Measurements from ENCODE around the gene NSD2.
"Not testable (repeated sequence)": the region's sequence is repeated elsewhere in the genome, so short reads cannot be mapped to it uniquely, and the experiment has no call there.

The NSD2 gene

DNA sequence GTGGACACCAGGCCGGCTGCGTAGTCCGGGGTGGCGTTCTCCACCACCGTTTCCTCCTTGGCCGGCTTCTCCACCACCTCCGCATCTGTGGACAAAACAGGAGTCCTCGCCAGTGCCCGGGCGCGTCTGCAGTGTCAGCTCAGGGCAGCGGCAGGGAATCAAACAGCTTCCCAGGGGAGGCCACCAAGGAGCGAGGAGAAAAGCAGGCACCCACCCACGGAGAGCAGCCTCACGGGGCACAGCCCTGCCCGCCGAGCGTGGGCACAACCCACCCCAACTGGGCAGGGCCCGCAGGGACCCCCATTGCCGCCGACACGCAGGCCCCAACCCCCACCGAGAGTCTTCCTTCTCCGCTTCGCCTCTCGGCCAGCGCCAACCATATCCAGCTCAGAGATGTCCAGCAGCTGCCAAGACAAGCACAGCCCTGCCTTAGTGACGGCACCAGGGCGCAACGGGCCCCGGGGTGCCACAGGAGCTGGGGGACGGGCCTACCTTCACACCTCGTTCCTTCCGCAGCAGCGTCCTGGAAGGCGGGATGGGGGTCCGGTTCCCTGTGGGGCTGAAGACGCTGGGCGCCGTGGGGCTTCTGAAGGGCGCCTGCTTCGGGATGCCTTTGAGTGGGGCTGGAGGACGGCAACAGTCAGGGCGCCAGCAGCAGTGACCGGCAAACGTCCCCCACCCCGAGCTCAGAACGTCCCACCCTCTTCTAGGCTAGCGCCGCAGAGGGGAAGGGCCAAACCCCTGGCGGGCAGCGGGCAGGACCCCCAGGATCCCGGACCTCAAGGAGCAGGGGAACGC lies 114.8 kb downstream of the NSD2 start:
- DNase-seq (ENCODE audit: low read depth), result no peak

DNA sequence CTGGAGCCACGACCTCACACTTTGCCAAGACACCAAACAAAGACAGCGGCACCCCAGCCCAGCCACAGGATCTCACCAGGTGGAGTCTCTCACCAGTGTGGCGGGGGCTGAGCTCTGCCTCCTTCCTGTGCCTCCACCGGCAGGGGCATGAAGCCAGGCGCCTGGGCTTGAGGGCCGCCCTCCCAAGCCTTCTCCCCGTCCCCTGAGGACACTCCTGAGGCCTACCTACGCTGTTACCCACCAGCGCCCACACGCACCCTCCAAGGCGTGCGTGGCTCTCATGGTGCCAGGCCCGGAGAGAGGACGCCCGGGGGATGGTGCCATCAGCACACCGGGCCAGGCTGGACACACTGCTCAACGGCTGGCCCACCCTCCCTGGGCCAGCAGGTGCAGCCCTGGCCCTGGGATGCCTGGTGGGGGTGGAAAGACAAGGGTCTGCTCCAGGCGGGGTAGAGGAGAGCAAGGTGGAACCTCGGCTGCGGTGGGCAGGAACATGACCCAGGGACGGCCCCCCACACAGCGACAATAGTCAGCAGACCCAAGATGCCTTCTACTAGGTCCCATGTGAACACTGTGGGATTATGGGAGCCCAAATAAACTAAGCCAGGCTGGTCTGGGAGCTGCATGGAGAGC lies 115.5 kb downstream of the NSD2 start:
- DNase-seq (ENCODE audit: low read depth), result no peak

DNA sequence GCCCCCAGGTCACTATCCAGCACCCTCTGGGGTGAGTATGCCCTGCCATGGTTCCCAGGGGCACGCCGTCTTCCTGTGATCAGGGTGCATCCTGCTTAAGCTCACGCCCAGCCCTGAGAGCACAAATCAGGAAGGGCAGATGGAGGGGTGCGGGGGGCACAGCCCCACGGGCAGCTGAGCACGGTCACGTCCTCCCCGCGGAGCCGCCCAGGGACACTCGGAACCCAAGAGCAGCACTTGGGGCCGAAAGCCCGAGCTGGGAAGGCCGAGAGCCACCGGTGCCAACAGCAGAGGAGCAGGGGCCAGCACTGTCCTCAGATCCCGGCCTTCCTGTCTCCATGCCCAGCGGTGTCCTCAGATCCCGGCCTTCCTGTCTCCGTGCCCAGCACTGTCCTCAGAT lies 116.1 kb downstream of the NSD2 start:
- DNase-seq (ENCODE audit: low read depth), result no peak

DNA sequence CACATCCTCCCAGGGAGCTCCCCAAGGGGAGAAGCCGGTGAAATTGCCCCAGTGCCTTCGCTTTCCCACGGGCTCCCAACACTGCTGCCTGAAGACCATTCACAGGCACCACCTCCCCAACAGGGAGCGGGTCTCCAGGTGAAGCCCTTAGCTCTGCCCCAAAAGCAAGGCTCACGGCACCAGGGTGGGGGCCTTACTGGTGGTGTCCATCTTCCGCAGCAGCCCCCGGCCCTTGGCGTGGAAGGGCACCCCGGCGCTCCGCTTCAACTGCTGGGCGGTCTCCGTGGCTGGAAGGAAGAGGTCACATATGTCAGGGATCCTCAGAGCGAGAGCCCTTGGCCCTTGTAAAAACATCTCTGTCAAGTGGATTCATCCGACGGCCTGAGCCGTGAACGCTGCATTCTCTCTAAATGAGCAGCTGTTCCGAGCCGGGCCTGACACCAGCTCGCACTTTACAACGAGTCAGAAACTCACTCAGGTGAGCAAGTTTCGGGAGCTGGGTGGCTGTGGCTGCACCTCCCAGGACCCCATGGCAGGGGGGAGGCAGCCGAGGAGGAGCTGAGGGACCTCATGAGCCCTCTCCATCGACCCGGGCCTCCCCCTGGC lies 116.6 kb downstream of the NSD2 start:
- DNase-seq (ENCODE audit: low read depth), result no peak

DNA sequence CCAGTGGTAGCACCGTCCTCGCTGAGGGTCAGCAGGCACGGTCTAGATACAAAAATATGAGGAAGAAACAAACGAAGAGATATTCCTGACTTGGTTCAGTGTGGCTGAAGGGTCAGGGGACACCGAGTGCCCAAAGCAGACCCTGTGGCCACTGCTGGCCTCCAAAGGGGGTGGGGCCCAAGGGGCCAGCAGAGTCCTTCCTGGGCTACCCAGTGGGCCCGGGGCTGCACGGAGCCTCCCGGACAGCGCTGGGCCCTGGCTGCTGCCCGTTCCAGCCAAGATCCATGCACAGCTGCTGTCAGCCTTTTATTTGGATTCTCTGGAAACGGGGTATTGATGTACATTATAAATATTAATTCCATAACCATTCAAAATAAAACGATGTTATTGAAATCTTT lies 117.1 kb downstream of the NSD2 start:
- no peak for DNase-seq (ENCODE audit: low read depth)

DNA sequence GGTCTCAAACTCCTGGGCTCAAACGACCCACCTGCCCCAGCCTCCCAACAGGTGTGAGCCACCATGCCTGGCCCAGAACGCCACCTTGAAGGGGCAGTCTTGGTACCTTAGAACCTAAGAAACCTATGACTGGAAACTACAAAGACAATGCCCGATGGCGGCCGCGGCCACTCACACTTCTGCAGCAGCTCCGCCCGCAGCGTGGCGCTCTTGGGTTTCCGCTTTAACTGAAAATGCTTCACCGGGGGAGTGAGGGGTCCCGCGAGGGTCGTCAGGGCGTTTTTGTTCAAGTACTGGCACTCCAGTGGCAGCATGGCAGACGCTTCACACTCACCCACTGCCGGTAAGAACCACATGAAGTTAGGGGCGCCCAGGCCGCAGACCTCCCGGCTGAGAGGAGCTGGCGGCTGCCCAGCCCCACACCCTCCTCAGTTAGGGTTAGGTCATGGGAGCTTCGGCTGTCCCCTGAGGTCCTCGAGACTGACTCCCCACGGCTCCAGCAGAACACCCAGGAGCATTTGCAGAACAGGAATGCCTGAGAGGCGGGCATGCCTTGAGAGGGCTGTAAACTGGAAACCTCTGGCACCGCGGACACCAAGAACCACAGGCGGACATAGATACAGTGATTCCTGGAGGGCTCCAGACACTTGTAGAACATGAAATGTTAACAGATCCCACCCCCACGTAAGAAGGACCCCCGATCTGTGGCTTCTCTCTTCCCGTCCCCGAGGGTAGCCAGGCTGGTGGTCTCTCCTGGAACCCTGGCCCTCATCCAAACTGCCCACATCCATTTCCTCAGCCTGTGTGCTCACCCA lies 118.5 kb downstream of the NSD2 start:
- no peak for DNase-seq (ENCODE audit: low read depth)

DNA sequence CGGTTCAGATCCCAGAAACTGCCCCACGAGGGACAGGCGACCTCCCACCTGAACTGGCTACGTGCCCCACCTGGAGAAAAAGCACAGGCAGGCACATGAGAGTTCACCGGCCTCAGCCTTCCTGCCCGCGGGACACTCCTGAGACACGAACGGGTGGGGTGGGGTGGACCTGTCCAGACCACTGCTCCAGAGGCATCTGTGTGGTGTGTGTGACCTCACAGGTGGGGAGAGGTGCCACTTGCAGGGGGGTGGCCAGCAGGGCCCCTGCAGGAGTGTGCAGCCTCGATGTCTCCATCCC lies 119.1 kb downstream of the NSD2 start:
- no peak for DNase-seq (ENCODE audit: low read depth)

DNA sequence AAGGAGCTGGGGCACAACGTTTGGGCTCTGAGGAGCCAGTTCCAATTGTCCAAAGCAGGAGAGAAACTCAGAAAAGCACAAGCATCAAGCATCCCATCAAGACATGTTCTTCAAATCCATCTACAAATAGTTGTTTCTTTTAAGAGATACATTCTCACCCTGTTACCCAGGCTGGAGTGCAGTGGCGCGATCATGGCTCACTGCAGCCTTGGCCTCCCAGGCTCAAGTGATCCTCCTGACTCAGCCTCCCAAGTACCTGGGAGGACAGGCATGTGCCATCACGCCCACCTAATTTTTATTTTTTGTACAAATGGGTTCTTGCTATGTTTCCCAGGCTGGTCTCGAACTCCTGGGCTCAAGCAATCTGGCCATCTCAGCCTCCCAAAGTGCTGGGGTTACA lies 119.5 kb downstream of the NSD2 start:
- DNase-seq (ENCODE audit: low read depth), result no peak

DNA sequence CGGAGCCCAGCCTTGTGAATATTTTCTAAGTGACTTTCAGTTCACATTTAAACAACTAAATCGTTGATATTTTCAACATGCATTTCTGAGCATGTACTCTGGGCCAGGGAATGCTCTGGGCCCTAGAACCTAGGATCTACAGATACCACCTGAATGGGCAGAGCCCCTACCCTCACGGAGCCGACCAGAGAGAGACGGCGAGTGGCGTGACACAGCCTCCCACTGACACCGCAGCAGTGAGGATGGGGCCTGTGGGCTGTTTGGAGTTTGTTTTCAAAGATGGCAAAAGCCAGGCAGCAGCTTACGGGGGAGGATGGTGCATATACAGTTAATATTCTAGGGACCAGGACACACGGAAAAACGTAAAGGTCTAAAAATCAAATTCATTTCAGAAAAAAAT lies 119.9 kb downstream of the NSD2 start:
- no peak for DNase-seq (ENCODE audit: low read depth)

DNA sequence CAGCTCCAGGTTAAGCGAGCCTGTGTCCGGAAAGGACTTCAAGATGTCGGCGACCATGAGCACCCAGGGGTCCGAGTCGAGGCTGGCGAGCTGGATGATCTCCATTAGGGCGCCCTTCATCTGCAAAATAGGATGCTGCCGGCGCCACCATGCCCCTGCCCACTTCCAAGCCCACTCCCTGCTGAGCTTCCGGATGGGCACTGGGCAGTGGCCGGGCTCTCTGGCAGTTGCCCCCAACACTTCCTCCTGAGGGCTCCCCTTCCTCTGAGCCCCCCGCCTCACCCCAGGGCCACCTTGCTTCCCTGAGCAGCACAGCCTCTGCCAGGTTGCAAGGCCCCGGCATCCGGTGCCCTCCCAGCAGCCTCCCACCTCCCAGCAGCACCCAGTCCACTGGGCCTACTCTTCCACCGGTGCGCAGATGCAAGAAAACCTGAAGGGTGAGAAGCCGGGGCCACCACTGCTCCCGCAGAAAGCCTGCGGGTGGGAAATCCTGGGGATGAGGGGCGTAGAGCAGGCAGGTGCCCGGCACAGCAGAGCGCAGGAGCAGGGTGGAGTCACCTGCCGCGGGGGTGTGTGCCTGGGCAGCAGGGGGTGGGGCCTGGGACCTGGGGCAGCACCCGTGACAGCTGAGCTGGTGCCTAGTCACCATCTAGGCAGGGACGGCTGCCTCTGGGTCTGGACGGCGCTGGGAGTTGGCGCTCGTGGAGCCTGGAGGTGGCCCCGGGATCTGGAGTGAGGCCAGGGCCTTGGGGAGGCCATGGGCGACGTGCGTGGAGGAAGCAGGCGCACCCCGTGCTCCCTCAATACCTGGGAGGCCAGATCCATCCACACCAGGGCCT lies 120.6 kb downstream of the NSD2 start:
- no peak for DNase-seq (ENCODE audit: low read depth)

DNA sequence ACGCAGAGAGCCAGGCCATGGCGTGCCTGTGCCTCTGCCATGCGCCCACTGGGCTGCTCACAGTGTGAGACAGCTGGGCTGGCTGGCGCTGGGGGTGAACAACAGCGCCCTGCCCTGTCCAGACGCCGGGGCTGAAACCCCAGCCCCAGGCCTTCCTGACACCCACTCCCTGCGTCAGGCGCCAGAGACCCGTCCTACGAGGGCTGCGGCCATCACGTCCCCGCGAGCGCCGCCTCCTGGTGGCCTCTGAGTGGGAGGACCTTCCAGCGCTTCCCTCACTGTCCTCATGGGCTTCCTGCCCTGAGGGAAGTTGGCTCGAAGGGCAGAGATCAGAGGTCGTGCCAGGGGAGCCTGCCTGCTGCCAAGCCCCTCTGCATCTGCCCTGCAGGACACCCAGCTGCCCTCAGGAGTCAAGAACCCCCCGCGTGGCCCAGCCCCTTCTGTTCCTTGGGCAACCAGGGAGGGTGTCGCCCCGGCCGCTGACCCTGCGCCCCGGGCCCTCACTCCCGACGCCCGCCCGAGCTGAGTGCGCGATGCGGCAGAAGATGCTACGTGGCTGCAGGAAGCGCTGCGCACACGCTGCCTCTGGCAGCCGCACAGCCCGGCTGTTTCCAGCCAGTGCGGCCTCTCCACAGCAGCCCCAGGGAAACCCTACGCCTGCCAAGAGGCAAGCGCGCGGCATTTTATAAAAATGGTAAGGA lies 121.4 kb downstream of the NSD2 start:
- no peak for DNase-seq (ENCODE audit: low read depth)

DNA sequence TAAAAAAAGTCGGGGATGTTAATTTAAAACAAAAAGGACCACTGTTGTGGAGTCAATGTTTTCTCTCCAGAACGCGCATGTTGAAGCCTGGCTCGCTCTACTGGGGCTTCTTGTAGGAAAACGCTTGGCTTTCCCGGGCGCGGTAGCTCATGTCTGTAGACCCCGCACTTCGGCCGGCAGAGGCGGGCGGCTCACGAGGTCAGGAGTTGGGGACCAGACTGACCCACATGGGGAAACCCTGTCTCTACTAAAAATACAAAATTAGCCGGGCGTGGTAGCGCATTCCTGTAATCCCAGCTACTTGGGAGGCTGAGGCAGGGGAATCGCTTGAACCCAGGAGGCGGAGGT lies 122.0 kb downstream of the NSD2 start:
- DNase-seq (ENCODE audit: low read depth), result no peak

DNA sequence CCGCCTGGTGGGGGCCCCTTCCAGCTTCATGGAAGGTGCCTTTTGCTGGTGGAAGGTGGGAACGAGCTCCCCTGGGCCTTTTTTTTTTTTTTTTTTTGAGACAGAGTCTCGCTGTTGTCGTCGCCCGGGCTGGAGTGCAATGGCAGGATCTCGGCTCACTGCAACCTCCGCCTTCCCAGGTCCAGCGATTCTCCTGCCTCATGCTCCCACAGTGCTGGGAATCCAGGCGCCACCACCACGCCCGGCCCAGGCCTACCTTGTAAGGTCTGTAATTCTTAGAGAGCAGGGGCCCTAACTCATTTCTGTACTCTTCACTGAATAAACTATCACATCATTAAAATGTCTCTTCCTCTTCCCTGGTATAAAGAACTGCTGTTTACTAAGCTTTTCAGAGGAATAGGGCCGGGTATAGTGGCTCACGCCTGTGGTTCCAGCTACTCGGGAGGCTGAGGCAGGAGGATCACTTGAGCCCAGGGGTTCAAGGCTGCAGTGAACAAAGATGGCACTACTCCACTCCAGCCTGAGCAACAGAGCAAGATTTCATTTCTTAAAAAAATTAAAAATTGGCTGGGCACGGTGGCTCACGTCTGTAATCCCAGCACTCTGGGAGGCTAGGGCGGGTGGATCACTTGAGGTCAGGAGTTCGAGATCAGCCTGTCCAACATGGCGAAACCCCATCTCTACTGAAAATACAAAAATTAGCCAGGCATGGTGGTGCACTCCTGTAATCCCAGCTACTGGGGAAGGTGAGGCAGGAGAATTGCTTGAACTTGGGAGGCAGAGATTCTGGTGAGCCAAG lies 122.7 kb downstream of the NSD2 start:
- DNase-seq (ENCODE audit: low read depth), result not testable (repeated sequence)

DNA sequence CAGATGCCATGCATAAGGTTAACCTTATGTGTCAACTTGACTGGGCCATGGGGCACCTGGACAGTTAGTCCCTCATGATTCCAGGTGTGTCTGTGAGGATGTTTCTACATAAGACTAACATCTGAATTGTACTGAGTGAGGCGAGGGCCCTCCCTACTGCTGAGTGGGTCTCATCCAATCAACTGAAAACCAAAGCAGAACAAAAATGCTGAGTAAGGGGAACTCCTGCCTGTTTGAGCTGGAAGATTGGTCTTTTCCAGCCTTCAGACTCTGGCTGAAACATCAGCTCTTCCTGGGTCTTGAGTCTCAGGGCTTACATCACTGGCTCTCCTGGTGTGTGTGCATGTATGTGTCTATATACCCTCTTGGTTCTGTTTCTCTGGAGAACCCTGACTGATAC lies 123.7 kb downstream of the NSD2 start:
- no peak for DNase-seq (ENCODE audit: low read depth)

DNA sequence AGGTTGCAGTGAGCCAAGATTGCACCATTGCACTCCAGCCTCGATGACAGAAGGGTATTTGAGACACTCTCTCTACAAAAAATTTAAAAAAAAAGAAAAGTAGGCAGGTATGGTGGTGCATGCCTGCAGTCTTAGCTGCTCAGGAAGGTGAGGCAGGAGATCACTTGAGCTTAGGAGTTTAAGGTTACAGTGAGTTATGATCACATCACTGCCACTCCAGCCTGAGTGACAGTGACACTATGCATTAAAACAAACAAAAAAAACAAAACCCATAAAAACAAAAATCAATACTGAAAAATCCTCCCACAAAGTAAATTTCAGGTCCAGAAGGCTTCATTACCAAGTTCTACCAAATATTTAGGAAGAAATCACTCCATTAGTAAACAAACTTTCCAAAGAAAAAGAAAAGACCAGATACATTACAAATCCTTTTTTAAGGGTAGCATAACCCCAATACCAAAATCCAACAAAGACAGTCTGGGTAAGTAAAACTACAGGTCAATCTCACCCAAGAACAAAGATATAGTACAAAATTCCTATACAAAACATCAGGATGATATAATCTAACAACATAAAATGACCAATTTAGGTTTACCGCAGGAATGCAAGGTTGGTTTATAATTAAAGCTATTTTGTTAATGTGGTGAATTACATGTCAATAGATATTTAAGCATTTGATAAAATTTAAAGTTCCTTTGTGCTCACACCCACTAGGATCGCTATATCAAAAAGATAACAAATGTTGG lies 125.8 kb downstream of the NSD2 start:
- no peak for DNase-seq (ENCODE audit: low read depth)

DNA sequence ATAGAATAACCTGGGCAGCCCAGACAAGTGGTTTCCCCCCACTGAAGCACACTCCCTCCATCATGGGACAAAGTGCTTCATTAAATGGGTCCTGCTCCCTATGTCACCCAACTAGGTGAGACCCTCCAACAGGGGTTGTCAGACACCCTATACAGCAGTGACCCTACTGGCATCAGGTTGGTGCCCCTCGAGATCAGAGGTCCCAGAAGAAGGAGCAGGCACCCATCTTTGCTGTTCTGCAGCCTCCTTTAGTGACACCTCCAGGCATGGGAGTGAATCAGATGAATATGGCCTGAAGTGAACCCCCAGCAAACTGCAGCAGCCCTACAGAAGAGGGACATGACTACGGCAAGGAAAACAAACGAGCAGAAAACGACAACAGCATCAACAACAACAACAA lies 126.5 kb downstream of the NSD2 start:
- no peak for DNase-seq (ENCODE audit: low read depth)

DNA sequence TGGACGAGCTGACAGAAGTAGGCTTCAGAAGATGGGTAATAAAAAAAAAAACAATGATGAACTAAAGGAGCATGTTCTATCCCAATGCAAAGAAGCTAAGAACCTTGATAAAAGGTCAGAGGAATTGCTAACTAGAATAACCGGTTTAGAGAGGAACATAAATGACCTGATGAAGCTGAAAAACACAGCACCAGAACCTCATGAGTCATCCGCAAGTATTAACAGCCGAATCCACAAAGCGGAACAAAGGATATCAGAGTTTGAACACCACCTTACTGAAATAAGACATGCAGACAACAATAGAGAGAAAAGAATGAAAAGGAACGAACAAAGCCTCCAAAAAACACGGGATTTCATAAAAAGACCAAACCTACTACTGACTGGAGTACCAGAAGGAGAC lies 127.1 kb downstream of the NSD2 start:
- DNase-seq (ENCODE audit: low read depth), result no peak

DNA sequence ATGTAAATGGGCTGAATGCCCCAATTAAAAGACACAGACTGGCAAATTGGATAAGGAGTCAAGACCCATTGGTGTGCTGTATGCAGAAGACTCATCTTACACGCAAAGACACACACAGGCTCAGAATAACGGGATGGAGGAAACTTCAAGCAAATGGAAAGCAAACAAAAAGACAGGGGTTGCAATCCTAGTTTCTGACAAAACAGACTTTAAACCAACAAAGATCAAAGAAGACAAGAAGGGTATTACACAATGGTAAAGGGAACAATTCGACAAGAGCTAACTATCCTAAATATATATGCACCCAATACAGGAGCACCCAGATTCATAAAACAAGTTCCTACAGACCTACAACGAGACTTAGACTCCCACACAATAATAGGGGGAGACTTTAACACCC lies 128.1 kb downstream of the NSD2 start:
- DNase-seq (ENCODE audit: low read depth), result not testable (repeated sequence)

DNA sequence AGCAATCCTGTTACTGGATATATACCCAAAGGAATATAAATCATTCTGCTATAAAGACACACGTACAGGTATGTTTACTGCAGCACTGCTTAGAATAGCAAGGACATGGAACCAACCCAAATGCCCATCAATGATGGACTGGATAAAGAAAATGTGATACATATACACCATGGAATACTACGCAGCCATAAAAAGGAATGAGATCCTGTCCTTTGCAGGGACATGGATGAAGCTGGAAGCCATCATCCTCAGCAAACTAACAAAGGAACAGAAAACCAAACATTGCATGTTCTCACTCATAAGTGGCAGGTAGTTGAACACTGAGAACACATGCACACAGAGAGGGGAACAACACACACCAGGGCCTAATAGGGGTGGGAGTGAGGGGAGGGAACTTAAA lies 132.2 kb downstream of the NSD2 start:
- not testable (repeated sequence) for DNase-seq (ENCODE audit: low read depth)

DNA sequence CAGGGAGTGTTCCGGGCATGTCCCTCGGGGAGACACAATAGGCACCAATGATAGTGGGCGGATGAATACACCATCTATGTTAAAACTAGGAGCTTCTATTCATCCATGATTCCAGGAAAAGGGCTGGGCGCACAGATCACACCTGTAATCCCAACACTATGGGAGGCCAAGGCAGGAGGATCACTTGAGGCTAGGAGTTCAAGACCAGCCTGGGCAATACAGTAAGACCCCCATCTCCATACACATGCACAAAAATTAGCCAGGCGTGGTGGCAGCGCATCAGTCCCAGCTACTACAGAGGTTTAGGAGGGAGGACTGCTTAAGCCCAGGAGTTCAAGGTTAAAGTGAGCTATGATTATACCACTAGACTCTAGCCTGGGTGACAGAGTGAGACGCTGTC lies 135.2 kb downstream of the NSD2 start:
- no peak for DNase-seq (ENCODE audit: low read depth)

Measured in stromal cell of bone marrow (primary cell).